SK-N-MC (cell line): ENCODE results near the gene LCN10.
"Not testable (repeated sequence)": the region's sequence is repeated elsewhere in the genome, so short reads cannot be mapped to it uniquely, and the experiment has no call there.

ENCODE experiments used
- DNase-seq: peaks from one replicate; pipeline ENCODE4 v3.0.0-alpha.2; 2011; ENCODE audit warnings: low read depth, low spot score
- H3K27ac ChIP-seq: fragments of 200-600 bp; sonication (generic); 2 replicates; pipeline ENCODE4 v1.5.1; 2016; ENCODE audit warnings: mixed run types
- H3K36me3 ChIP-seq: fragments of 200-600 bp; sonication (generic); 2 replicates; pipeline ENCODE4 v1.6.1; 2017; ENCODE audit warnings: antibody characterized with exemption, low read length, mixed read lengths; ENCODE audit not compliant: insufficient read depth
- H3K4me3 ChIP-seq: fragments of 200-600 bp; sonication (generic); 2 replicates; pipeline ENCODE4 v1.5.1; 2016
- H3K9ac ChIP-seq: fragments of 200-600 bp; sonication (generic); 2 replicates; pipeline ENCODE4 v1.8.0; 2017; ENCODE audit warnings: mixed run types, mixed read lengths; ENCODE audit not compliant: insufficient read length
- H3K9me3 ChIP-seq: fragments of 200-600 bp; sonication (generic); 2 replicates; pipeline ENCODE4 v1.6.1; 2017; ENCODE audit warnings: low read depth, mild to moderate bottlenecking, antibody characterized with exemption, low read length, moderate library complexity, mixed read lengths
- EZH2 ChIP-seq: fragments of 200-600 bp; sonication (generic); IDR thresholded peaks from one replicate; pipeline ENCODE4 v1.6.1; 2017; ENCODE audit warnings: antibody characterized with exemption
- FOXP2 ChIP-seq: optimal IDR thresholded peaks from 2 replicates; pipeline ENCODE3; 2011; ENCODE audit warnings: mild to moderate bottlenecking, moderate library complexity; ENCODE audit not compliant: insufficient read depth; ENCODE audit errors: extremely low read length, control extremely low read depth
- POLR2AphosphoS5 ChIP-seq: IDR thresholded peaks from 2 replicates; pipeline ENCODE4 v1.6.1; 2012; ENCODE audit warnings: mild to moderate bottlenecking, low read depth, low read length, borderline replicate concordance

Gene LCN10

DNA sequence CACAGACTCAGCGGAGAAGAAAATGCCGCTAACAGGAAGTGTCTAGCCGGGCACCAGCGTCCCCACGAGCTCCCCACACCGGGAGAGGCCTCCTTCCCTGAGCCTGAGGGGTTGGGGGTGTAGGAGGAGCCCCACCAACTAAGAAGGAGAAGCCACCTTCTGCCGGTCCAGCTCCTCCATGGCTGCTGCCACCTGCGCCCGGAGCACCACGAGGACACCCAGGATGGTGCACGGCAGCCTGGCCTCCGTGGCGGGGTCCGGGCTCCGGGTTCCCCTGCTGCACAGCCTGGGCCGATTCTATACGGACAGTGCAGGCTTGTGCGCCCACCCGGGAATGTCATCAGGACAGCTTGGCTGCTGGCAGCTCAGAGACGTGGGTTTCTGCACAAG is 15.0 kb upstream of the LCN10 start:
- Histone ChIP-seq H3K9ac (no peak overlapping the region), H3K36me3 (no peaks in the 10 kb centered on the region), H3K27ac (no peak overlapping the region), H3K4me3 (no peak overlapping the region), H3K9me3 (no peaks in the 10 kb centered on the region)
- TF ChIP-seq FOXP2 (no peak), EZH2 (no peak)
- no peak for DNase-seq

DNA sequence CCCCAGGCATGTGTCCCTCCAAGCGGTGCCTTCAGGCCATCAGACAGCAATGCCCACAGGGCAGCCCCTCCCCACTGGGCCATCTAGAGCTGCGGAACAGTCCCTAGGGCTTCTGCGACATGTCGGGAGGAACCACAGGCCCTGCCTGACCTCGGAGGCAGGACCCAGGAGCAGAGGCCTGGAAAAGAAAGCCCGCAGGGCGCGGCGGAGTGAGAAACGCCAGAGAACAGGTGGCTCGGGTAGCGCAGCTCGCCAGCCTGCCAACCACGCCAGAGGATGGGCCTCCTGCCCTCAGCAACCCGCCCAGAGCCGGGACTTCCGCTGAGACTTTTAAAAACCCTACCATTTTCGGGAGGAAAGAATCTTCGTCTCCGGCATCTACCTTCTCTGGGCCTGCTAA is 14.6 kb upstream of the LCN10 start:
- H3K9ac ChIP-seq: no peak overlapping the region

DNA sequence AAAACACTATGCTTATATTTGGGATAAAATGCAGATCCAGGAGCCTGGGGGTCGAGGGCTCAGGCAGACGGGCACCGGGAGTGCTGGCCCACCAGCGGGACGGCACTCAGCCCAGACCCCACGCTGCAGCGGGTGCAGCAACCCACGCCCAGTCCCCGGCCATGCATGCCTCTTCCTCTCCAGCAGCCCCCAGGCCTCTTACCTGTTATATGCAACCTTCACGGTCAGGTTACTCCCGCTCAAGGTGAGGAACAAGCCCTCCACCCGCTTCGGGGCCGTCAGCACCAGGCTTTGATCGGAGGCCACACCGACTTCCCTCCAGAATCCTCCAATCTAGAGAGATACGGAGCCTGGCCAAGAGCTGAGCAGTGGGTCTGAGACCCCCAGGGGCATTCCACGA is 14.1 kb upstream of the LCN10 start:
- Histone ChIP-seq H3K36me3 (no peaks in the 10 kb centered on the region), H3K9me3 (no peaks in the 10 kb centered on the region; the same call in 1 of the 2 replicates), H3K9ac (no peak overlapping the region), H3K4me3 (no peak overlapping the region), H3K27ac (no peak overlapping the region)
- DNase-seq: no peak
- TF ChIP-seq EZH2 (no peak), POLR2AphosphoS5 (no peak), FOXP2 (no peak)

More for the DNA sequence above, 14.6 kb upstream of the LCN10 start:
- Histone ChIP-seq H3K4me3 (no peak overlapping the region), H3K27ac (no peak overlapping the region), H3K9me3 (no peaks in the 10 kb centered on the region; the same call in 1 of the 2 replicates), H3K36me3 (no peaks in the 10 kb centered on the region)
- no peak for DNase-seq
- TF ChIP-seq FOXP2 (no peak), POLR2AphosphoS5 (no peak), EZH2 (no peak)

DNA sequence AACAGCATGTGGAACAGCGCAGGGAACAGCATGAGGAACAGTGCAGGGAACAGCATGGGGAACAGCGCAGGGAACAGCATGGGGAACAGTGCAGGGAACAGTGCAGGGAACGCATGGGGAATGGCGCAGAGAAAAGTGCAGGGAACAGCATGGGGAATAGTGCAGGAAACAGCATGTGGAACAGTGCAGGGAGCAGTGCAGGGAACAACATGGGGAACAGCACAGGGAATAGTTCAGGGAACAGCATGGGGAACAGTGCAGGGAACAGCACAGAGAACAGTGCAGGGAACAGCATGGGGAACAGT is 13.3 kb upstream of the LCN10 start:
- Histone ChIP-seq H3K9ac (no peak overlapping the region), H3K4me3 (no peak overlapping the region), H3K27ac (no peak overlapping the region), H3K36me3 (no peaks in the 10 kb centered on the region), H3K9me3 (no peaks in the 10 kb centered on the region; the same call in 1 of the 2 replicates)
- TF ChIP-seq EZH2 (no peak), POLR2AphosphoS5 (no peak), FOXP2 (no peak)
- no peak for DNase-seq

DNA sequence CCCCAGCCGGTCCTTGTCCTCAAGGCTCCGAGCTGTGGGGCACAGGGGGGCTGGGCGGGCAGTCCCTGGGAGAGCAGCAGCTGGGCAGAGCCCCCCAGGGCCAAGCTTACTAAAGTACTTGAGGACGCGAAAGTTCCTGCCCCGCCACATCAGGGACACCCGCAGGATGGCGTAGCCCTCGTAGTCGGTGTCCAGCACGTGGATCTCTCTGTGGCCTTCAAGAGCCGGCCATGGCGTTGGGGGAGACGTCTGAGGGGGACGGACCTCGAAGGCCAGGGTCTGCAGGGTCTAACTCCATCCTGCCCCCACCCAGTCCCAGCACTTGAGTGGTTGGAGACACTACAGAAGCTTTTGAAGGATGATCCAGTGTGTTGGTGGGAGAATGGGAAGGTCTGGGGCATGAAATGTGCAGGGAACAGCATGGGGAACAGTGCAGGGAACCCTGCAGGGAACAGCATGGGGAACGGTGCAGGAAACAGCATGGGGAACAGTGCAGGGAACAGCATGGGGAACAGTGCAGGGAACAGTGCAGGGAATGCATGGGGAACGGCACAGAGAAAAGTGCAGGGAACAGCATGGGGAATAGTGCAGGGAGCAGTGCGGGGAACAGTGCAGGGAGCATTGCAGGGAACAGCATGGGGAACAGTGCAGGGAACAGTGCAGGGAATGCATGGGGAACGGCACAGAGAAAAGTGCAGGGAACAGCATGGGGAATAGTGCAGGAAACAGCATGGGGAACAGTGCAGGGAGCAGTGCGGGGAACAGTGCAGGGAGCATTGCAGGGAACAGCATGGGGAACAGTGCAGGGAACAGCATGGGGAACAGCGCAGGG is 12.8 kb upstream of the LCN10 start:
- not testable (repeated sequence) for H3K9me3 ChIP-seq, H3K9ac ChIP-seq, DNase-seq, H3K27ac ChIP-seq, H3K4me3 ChIP-seq, H3K36me3 ChIP-seq

DNA sequence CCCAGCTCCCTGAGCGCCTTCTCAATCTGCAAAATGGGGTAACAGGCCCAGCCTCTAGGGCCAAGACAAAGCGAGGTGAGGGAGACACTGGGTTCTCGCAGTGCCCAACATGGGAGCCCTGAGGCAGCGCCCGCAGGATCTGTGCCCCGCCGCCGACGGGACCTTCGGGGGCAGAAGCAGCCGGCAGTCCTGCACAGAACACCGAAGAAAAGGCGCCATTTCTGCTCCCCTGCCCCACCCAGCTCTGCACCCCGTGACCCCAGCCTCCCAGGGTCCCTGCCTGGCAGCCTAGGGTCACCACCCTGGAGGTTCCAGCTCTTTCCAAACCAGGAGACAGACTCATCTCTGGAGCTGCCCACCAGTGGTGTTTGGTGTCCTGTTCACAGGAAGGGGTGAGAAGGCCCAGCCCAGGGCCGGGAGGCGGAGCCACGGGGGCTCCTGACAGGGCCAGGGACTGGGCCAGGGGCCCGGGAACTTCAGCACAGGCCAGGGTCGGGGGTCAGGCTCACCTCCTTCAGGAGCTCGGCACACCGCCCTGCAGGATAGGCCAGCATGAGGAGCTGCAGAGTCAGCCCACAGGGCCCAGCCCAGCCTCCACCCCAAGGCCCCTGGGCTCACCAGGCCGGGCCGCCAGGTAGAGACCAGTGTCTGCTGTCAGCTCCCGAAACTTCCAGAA is 12.0 kb upstream of the LCN10 start:
- H3K36me3 ChIP-seq: no peaks in the 10 kb centered on the region
- TF ChIP-seq EZH2 (no peak), POLR2AphosphoS5 (no peak), FOXP2 (no peak)
- no peak overlapping the region for H3K9ac ChIP-seq
- no peak for DNase-seq
- H3K9me3 ChIP-seq: no peaks in the 10 kb centered on the region; the same call in 1 of the 2 replicates
- no peak overlapping the region for H3K27ac ChIP-seq
- no peak overlapping the region for H3K4me3 ChIP-seq

DNA sequence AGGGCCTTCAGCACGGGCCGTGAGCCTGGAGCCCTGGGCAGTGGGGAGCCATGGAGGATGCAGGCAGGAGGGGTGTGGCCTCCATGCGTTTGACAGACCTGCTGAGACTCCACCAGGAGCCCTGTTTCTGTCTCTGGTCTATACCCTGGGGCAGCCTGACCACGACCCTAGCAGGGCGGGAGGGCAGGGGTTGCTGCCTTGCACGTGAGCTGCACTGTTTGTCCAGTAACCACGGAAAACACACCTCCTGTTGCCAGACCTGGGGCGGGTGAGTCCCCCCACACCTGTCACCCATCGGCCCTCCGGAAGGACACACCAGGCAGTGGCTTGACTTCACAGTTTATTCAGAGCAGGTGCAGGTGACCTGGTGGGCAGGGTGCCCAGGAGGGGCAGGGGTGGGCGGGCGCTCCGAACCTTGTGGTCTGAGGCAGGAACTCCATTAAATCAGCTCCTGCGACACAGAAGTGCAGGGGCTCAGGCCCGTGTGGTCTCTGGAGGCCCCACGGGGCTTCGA is 11.4 kb upstream of the LCN10 start:
- H3K9ac ChIP-seq: no peak overlapping the region
- no peak overlapping the region for H3K4me3 ChIP-seq
- no peaks in the 10 kb centered on the region; the same call in 1 of the 2 replicates for H3K9me3 ChIP-seq
- H3K27ac ChIP-seq: no peak overlapping the region
- TF ChIP-seq EZH2: no peak
- no peak for TF ChIP-seq POLR2AphosphoS5
- no peak for TF ChIP-seq FOXP2
- no peak for DNase-seq
- no peaks in the 10 kb centered on the region for H3K36me3 ChIP-seq

DNA sequence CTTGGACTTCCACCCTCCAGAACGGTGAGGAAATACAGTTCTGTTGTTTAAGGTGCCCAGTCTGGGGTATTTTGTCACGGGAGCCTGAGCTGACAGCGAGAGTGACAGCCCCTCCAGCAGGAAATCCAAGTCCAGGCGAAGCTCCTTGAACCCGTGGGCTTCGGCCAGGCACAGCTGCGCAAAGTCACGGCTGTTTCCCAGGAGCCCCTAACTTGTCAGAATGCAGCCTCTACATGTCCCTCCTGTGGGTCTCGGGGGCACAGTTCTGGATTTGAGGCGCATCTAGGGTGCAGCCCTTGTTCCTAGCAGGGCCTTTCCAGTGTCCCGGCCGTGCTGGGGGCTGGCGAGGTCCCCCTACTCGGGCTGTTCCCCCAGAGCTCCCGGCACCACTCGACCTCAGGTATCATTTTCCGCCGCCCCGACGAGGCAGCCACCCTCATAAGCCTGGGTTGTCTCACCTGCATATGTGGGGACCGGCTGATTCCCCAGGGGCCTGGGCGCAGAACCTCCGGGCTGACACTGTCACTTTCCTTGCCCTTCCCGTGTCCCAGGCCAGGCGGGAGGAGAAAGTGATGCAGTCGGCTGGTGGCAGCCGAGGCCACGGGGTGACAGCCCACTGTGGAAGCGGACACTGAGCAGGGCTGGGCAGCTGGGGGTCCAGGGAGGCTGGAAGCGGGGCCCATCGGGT is 10.8 kb upstream of the LCN10 start:
- H3K9ac ChIP-seq: no peak overlapping the region

More for the DNA sequence above, 10.8 kb upstream of the LCN10 start:
- TF ChIP-seq EZH2 (no peak), FOXP2 (no peak), POLR2AphosphoS5 (no peak)
- Histone ChIP-seq H3K9me3 (no peaks in the 10 kb centered on the region; the same call in 1 of the 2 replicates), H3K4me3 (no peak overlapping the region), H3K27ac (no peak overlapping the region), H3K36me3 (no peaks in the 10 kb centered on the region)
- no peak for DNase-seq
